OCI-LY3 (cell line): Measurements from ENCODE around the gene WNT11.

Experiments used
- CTCF ChIP-seq: fragments of 200-600, 300-600 bp; sonication (generic); IDR thresholded peaks from 2 replicates; pipeline ENCODE4 v1.5.1; 2014; ENCODE audit warnings: antibody characterized with exemption, low read length, low read depth
- EZH2phosphoT487 ChIP-seq: fragments of 200-600 bp; shearing (Covaris generic); IDR thresholded peaks from 2 replicates; pipeline ENCODE4 v1.6.1; 2018; ENCODE audit warnings: antibody characterized with exemption, mixed run types, low read depth

- TF ChIP-seq CTCF (no peak), EZH2phosphoT487 (no peak)
These were observed 9.0 kb downstream of the WNT11 start for GRCh38 chr11:76197332-76197731.
